Left cardiac atrium (tissue), 4 donors: ENCODE results near the gene R3HDM4. TPM values are rescaled to one million over a fixed set of nuclear protein-coding genes. Genes with fewer than 3 reads are reported as not detected.
"Not testable (repeated sequence)": the region's sequence is repeated elsewhere in the genome, so short reads cannot be mapped to it uniquely, and the experiment has no call there.

Source experiments
- ATAC-seq, 2 donors: fragments of 200-7000 bp; cut with Tn5 transposase; one replicate each; pipeline ENCODE4 v1.9.1; 2020; ENCODE audit warnings: mild to moderate bottlenecking in 2 of 2, moderate library complexity in 2 of 2
- DNase-seq: peaks from one replicate; pipeline ENCODE4 v3.0.0-alpha.2; 2020
- intact Hi-C, 2 donors: fragments of 100-400 bp; cut with DNase I; formaldehyde crosslinking; loops; one replicate each; pipeline versions ENCODE4 v1.14.1 to v1.15.1; 2022 to 2023
- total RNA-seq, 2 donors: library from RNA; stranded (reverse); fragmentation: NEBNext Ultra II Directional; extraction: Animal tissue kit (Norgen Biotek cat#: 25700); gene quantifications; one replicate each; pipeline ENCODE4 v1.2.1, GENCODE V29; 2021
- donor health status: DM: no; HTN: yes; CAD: no.
- donor health status: DM: no; HTN: yes; CAD: no; lungs with severe emphysema.
- donor health status: DM: yes; HTN: yes; CAD: no.
- donor health status: Dilated cardiomyopathy.

Gene R3HDM4
- total RNA-seq, 2 donors from 2014 or later, result 18.3 to 31.6 TPM

- intact Hi-C loops, result no loop called here
- no peak for DNase-seq
- peak in 1 of 2 donors; percentile 13 for ATAC-seq
Observed at GRCh38 chr19:900302-901111, 12.5 kb downstream of the R3HDM4 start.

- intact Hi-C loops, result no loop called here
- DNase-seq (no peak), ATAC-seq (no peak)
Observed at GRCh38 chr19:900043-900301, 13.0 kb downstream of the R3HDM4 start.

- ATAC-seq, result no peak
- DNase-seq, result no peak
- intact Hi-C loops, result no loop called here
Observed at GRCh38 chr19:899336-900042, 13.5 kb downstream of the R3HDM4 start.

GRCh38 chr19:898663-899062 lies 14.4 kb downstream of the R3HDM4 start:
- no peak for ATAC-seq
- no peak for DNase-seq
- intact Hi-C loops, result no loop called here

- DNase-seq (no peak), ATAC-seq (no peak)
- intact Hi-C loops, result no loop called here
Observed at GRCh38 chr19:897442-898039, 15.5 kb downstream of the R3HDM4 start.

- intact Hi-C loops, result no loop called here
- no peak for ATAC-seq
Observed at GRCh38 chr19:896999-897398, 16.0 kb downstream of the R3HDM4 start.

GRCh38 chr19:896434-896833 lies 16.6 kb downstream of the R3HDM4 start:
- intact Hi-C loops, result no loop called here
- ATAC-seq (no peak), DNase-seq (no peak)

More at GRCh38 chr19:896999-897398, 16.0 kb downstream of the R3HDM4 start:
- DNase-seq, result no peak

GRCh38 chr19:892894-893689 lies 19.9 kb downstream of the R3HDM4 start, which contains the start of the genes MED16 and RNU6-9:
Gene MED16, minus strand, starts transcription at chr19:893187. Its CDS starts 2,056 bp downstream, at chr19:891131.
Gene RNU6-9, plus strand, starts transcription at chr19:893484.
- intact Hi-C loops, result no loop called here

GRCh38 chr19:892243-892893 lies 20.7 kb downstream of the R3HDM4 start:
- ATAC-seq (no peak), DNase-seq (no peak)
- intact Hi-C loops, result no loop called here

More at GRCh38 chr19:892894-893689, 19.9 kb downstream of the R3HDM4 start, which contains the start of the genes MED16 and RNU6-9:
- ATAC-seq (peak; percentile 97 to 99), DNase-seq (peak; percentile 93)

- ATAC-seq, DNase-seq, intact Hi-C loops: not testable (repeated sequence)
Observed at GRCh38 chr19:891421-892200, 21.4 kb downstream of the R3HDM4 start.

- ATAC-seq (no peak), DNase-seq (no peak)
- intact Hi-C loops, result no loop called here
Observed at GRCh38 chr19:890831-891230, 22.2 kb downstream of the R3HDM4 start.

GRCh38 chr19:889662-890295 lies 23.2 kb downstream of the R3HDM4 start:
- ATAC-seq, result no peak
- DNase-seq, result no peak
- intact Hi-C loops, result no loop called here

GRCh38 chr19:888581-889385 lies 24.2 kb downstream of the R3HDM4 start:
- DNase-seq (no peak), ATAC-seq (no peak)
- intact Hi-C loops, result no loop called here

- intact Hi-C loops, result no loop called here
- ATAC-seq (no peak), DNase-seq (no peak)
Observed at GRCh38 chr19:887599-887998, 25.4 kb downstream of the R3HDM4 start.

- intact Hi-C loops, result no loop called here
- ATAC-seq (no peak), DNase-seq (no peak)
Observed at GRCh38 chr19:887072-887471, 25.9 kb downstream of the R3HDM4 start.

- ATAC-seq (no peak), DNase-seq (no peak)
- intact Hi-C loops, result no loop called here
Observed at GRCh38 chr19:885536-886224, 27.3 kb downstream of the R3HDM4 start.
